Sigmoid colon (tissue), 7 donors: Measurements from ENCODE around the gene CEP170B. TPM values are rescaled to one million over a fixed set of nuclear protein-coding genes. Genes with fewer than 3 reads are reported as not detected.
A peak's percentile ranks its signal among the peaks of the same experiment; 100 is the strongest.

Experiments
- DNase-seq: peaks from one replicate; pipeline ENCODE4 v3.0.0-alpha.2; 2019
- H3K27ac ChIP-seq, 4 donors: fragments of 200-600 bp; sonication (generic); one replicate each; pipeline ENCODE4 v1.5.1; 2016 to 2019; ENCODE audit warnings: mild to moderate bottlenecking in 1 of 4
- H3K27me3 ChIP-seq, 3 donors: fragments of 200-600 bp; sonication (generic); one replicate each; pipeline ENCODE4 v1.5.1; 2019; ENCODE audit warnings: mild to moderate bottlenecking in 1 of 3
- H3K36me3 ChIP-seq, 4 donors: fragments of 200-600 bp; sonication (generic); one replicate each; pipeline ENCODE4 v1.5.1; 2016 to 2019
- H3K4me1 ChIP-seq, 4 donors: fragments of 200-600 bp; sonication (generic); one replicate each; pipeline ENCODE4 v1.5.1; 2017 to 2019
- H3K4me3 ChIP-seq, 4 donors: fragments of 200-600 bp; sonication (generic); one replicate each; pipeline ENCODE4 v1.5.1; 2017 to 2019; ENCODE audit warnings: mild to moderate bottlenecking in 2 of 4, moderate library complexity in 1 of 4
- H3K9me3 ChIP-seq, 4 donors: fragments of 200-600 bp in 3 of 4; sonication (generic) in 3 of 4; one replicate each; pipeline versions ENCODE4 v1.5.1 to v1.6.1; 2013 to 2019
- CTCF ChIP-seq, 4 experiments: fragments of 450-650 bp in 3 of 4; fragments of 200-600 bp in 1 of 4; IDR thresholded peaks; one replicate each; pipeline ENCODE4 v1.5.1; 2016 to 2019; ENCODE audit warnings: antibody characterized with exemption in 4 of 4, mild to moderate bottlenecking in 3 of 4, moderate library complexity in 2 of 4
- EP300 ChIP-seq, 4 donors: sonication (generic); formaldehyde crosslinking; IDR thresholded peaks; one replicate each; pipeline ENCODE4 v1.6.1; 2017; ENCODE audit warnings: antibody characterized with exemption in 4 of 4
- POLR2A ChIP-seq, 2 donors: fragments of 450-650 bp; IDR thresholded peaks; one replicate each; pipeline ENCODE4 v1.6.1; 2016; ENCODE audit warnings: antibody characterized with exemption in 2 of 2, mild to moderate bottlenecking in 2 of 2, moderate library complexity in 2 of 2
- POLR2AphosphoS5 ChIP-seq, 4 donors: sonication (generic); formaldehyde crosslinking; IDR thresholded peaks; one replicate each; pipeline ENCODE4 v1.6.1; 2017; ENCODE audit warnings: antibody characterized with exemption in 4 of 4
- WGBS, 2 donors: extraction: QIAGEN DNeasy Blood & Tissue Kit; methylation state at CpG; one replicate each; pipeline ENCODE4 v1.1.7; 2013; 5-methylcytosine and 5-hydroxymethylcytosine counted together
- intact Hi-C: fragments of 100-400 bp; cut with DNase I; formaldehyde crosslinking; loops from one replicate; pipeline ENCODE4 v1.15.1; 2023
- polyA plus RNA-seq, 3 donors: library from polyadenylated mRNA; stranded (reverse); fragments of 200-250 nt; gene quantifications; one replicate each; pipeline ENCODE4 v1.2.3, GENCODE V29; 2013
- total RNA-seq, 4 donors: library from RNA; depleted of rRNA; stranded (reverse); fragments of >200 nt; gene quantifications; one replicate each; pipeline ENCODE4 v1.1.0, GENCODE V29; 2016
- donor health status: healthy with polysubstance abuse.
- donor health status: Bipolar disorder and iron deficiency.
- donor health status: healthy.

CEP170B gene
- total and polyA plus RNA-seq, 7 donors: 5.4 to 60.0 (median 14.9) TPM

GRCh38 chr14:104928391-104929133 lies 63.5 kb downstream of the CEP170B start:
- no peaks in the 10 kb centered on the region for H3K9me3 ChIP-seq
- WGBS, 2 donors: 75 to 83% methylated on average over 17 of the region's 17 CpGs
- DNase-seq: no peak

GRCh38 chr14:104929268-104930230 lies 64.5 kb downstream of the CEP170B start:
- Histone ChIP-seq H3K4me3 (no peak overlapping the region), H3K36me3 (no peaks in the 10 kb centered on the region), H3K4me1 (peaks cover 0 to 23% (median 20%) of the 10 kb centered on the region in 4 donors), H3K27me3 (no peaks in the 10 kb centered on the region), H3K27ac (no peak overlapping the region), H3K9me3 (no peaks in the 10 kb centered on the region)
- 84 to 91% methylated on average over 15 of the region's 15 CpGs for WGBS, 2 donors
- DNase-seq: no peak
- intact Hi-C loops: loop anchor here (5.0 kb wide), 1 partner anchor 32 kb away; no protein-coding TSS in a partner anchor
- TF ChIP-seq POLR2AphosphoS5 (IDR thresholded peaks at IDR 0.05) (no peak), POLR2A (IDR thresholded peaks at IDR 0.05) (no peak), EP300 (IDR thresholded peaks at IDR 0.05) (no peak), CTCF (IDR thresholded peaks at IDR 0.05) (no peak)

More at GRCh38 chr14:104928391-104929133, 63.5 kb downstream of the CEP170B start:
- H3K36me3 ChIP-seq: no peaks in the 10 kb centered on the region
- H3K4me1 ChIP-seq: peaks cover 0 to 16% (median 13%) of the 10 kb centered on the region in 4 donors
- TF ChIP-seq EP300 (IDR thresholded peaks at IDR 0.05) (no peak), POLR2A (IDR thresholded peaks at IDR 0.05) (no peak)
- no peak overlapping the region for H3K4me3 ChIP-seq
- no peaks in the 10 kb centered on the region for H3K27me3 ChIP-seq
- intact Hi-C loops: no loop called here
- H3K27ac ChIP-seq: no peak overlapping the region

- Histone ChIP-seq H3K4me1 (peaks cover 0 to 23% (median 20%) of the 10 kb centered on the region in 4 donors), H3K4me3 (no peak overlapping the region), H3K27ac (no peak overlapping the region), H3K9me3 (no peaks in the 10 kb centered on the region), H3K36me3 (no peaks in the 10 kb centered on the region), H3K27me3 (no peaks in the 10 kb centered on the region)
- TF ChIP-seq CTCF (IDR thresholded peaks at IDR 0.05) (no peak), POLR2AphosphoS5 (IDR thresholded peaks at IDR 0.05) (no peak), EP300 (IDR thresholded peaks at IDR 0.05) (no peak), POLR2A (IDR thresholded peaks at IDR 0.05) (no peak)
- WGBS, 2 donors: 75 to 87% methylated on average over 10 of the region's 10 CpGs
- DNase-seq: peak; percentile 60
- intact Hi-C loops: loop anchor here (5.0 kb wide), 1 partner anchor 33 kb away; no protein-coding TSS in a partner anchor
These were observed 65.6 kb downstream of the CEP170B start for GRCh38 chr14:104930526-104931303.

GRCh38 chr14:104931304-104931770 lies 66.3 kb downstream of the CEP170B start:
- peak; percentile 64 for DNase-seq
- WGBS, 2 donors: 44 to 74% methylated on average over 9 of the region's 9 CpGs
- Histone ChIP-seq H3K4me1 (peaks cover 0 to 23% (median 20%) of the 10 kb centered on the region in 4 donors), H3K4me3 (no peak overlapping the region), H3K27me3 (no peaks in the 10 kb centered on the region), H3K9me3 (no peaks in the 10 kb centered on the region), H3K36me3 (no peaks in the 10 kb centered on the region), H3K27ac (peak overlapping the region in 1 of 4 donors; percentile 3)
- intact Hi-C loops: loop anchor here (5.0 kb wide), 1 partner anchor 34 kb away; no protein-coding TSS in a partner anchor
- TF ChIP-seq CTCF (IDR thresholded peaks at IDR 0.05): no peak
- TF ChIP-seq POLR2AphosphoS5 (IDR thresholded peaks at IDR 0.05): no peak
- TF ChIP-seq POLR2A (IDR thresholded peaks at IDR 0.05): no peak
- no peak for TF ChIP-seq EP300 (IDR thresholded peaks at IDR 0.05)
